ENCODE results near the gene RFNG.

The RFNG gene

GRCh38 chr17:82082456-82082855 lies 30.8 kb upstream of the RFNG start:
- DNase-seq (ENCODE audit: low spot score): no peak
- no peak for TF ChIP-seq CTCF (IDR thresholded peaks at IDR 0.05; ENCODE audit: extremely low read depth, missing control alignments)

GRCh38 chr17:82081966-82082365 lies 30.4 kb upstream of the RFNG start:
- DNase-seq (ENCODE audit: low spot score): no peak
- TF ChIP-seq CTCF (IDR thresholded peaks at IDR 0.05; ENCODE audit: extremely low read depth, missing control alignments): no peak

GRCh38 chr17:82081546-82081945 lies 29.9 kb upstream of the RFNG start:
- DNase-seq (ENCODE audit: low spot score): no peak
- no peak for TF ChIP-seq CTCF (IDR thresholded peaks at IDR 0.05; ENCODE audit: extremely low read depth, missing control alignments)

- no peak for TF ChIP-seq CTCF (IDR thresholded peaks at IDR 0.05; ENCODE audit: extremely low read depth, missing control alignments)
- DNase-seq (ENCODE audit: low spot score): no peak
Observed at GRCh38 chr17:82080789-82081464, 29.3 kb upstream of the RFNG start.

GRCh38 chr17:82080048-82080788 lies 28.6 kb upstream of the RFNG start:
- no peak for TF ChIP-seq CTCF (IDR thresholded peaks at IDR 0.05; ENCODE audit: extremely low read depth, missing control alignments)

GRCh38 chr17:82079001-82079677 lies 27.5 kb upstream of the RFNG start:
- DNase-seq (ENCODE audit: low spot score): no peak
- TF ChIP-seq CTCF (IDR thresholded peaks at IDR 0.05; ENCODE audit: extremely low read depth, missing control alignments): no peak

More at GRCh38 chr17:82080048-82080788, 28.6 kb upstream of the RFNG start:
- no peak for DNase-seq (ENCODE audit: low spot score)

- DNase-seq (ENCODE audit: low spot score): no peak
- no peak for TF ChIP-seq CTCF (IDR thresholded peaks at IDR 0.05; ENCODE audit: extremely low read depth, missing control alignments)
Observed at GRCh38 chr17:82078433-82078832, 26.8 kb upstream of the RFNG start.

Data from GM20000 (cell line).